OCI-LY7 (cell line): ENCODE data around the gene TMEM94. TPM values are rescaled to one million over a fixed set of nuclear protein-coding genes. Genes with fewer than 3 reads are reported as not detected.

Source experiments
- BruUV-seq: library from RNA; stranded (reverse); fragments of 400-500 nt; replicated peaks from 2 replicates; lab custom pipeline; 2021; lab: Mats Ljungman, UMichigan
- CTCF ChIA-PET: fragments of 300-600 bp; sonication (Branson Sonifier 250); formaldehyde crosslinking; loops from one replicate; lab custom pipeline; 2022; ENCODE audit warnings: antibody characterized with exemption; ENCODE audit not compliant: unreplicated experiment; lab: Charles Lee
- POLR2A ChIA-PET: fragments of 300-600 bp; sonication (Branson Sonifier 250); formaldehyde crosslinking; loops from one replicate; lab custom pipeline; 2022; ENCODE audit warnings: antibody characterized with exemption; lab: Charles Lee
- DNase-seq: peaks from one replicate; pipeline ENCODE4 v3.0.0-alpha.2; 2015; ENCODE audit warnings: low spot score
- H2AFZ ChIP-seq: fragments of 200-600 bp; sonication (generic), shearing (Covaris generic); 2 replicates; pipeline ENCODE4 v1.6.1; 2014; ENCODE audit warnings: mild to moderate bottlenecking, antibody characterized with exemption, low read length, moderate library complexity
- H3K27ac ChIP-seq: fragments of 200-600 bp; sonication (generic); 2 replicates; pipeline ENCODE4 v1.5.1; 2014; ENCODE audit warnings: mixed run types, low read depth, mild to moderate bottlenecking, moderate library complexity, low read length, inconsistent platforms; ENCODE audit not compliant: poor library complexity, severe bottlenecking
- H3K36me3 ChIP-seq: fragments of 200-600 bp; sonication (generic); 2 replicates; pipeline ENCODE4 v1.6.1; 2014; ENCODE audit warnings: mild to moderate bottlenecking, antibody characterized with exemption, low read length, moderate library complexity, mixed read lengths; ENCODE audit not compliant: insufficient read depth
- H3K4me1 ChIP-seq: fragments of 200-600 bp; sonication (generic); 2 replicates; pipeline ENCODE4 v1.5.1; 2014; ENCODE audit warnings: mild to moderate bottlenecking, low read length; ENCODE audit not compliant: insufficient read depth, poor library complexity, severe bottlenecking
- H3K4me2 ChIP-seq: fragments of 200-600 bp; sonication (generic); 2 replicates; pipeline ENCODE4 v1.6.1; 2014; ENCODE audit warnings: mild to moderate bottlenecking, low read length
- H3K4me3 ChIP-seq: fragments of 200-600 bp; sonication (generic); 2 replicates; pipeline ENCODE4 v1.5.1; 2014; ENCODE audit warnings: mild to moderate bottlenecking, low read depth, low read length; ENCODE audit not compliant: poor library complexity, severe bottlenecking
- H3K79me2 ChIP-seq: fragments of 200-600 bp; sonication (generic); 2 replicates; pipeline ENCODE4 v1.6.1; 2016; ENCODE audit warnings: low read depth, mild to moderate bottlenecking, low read length, moderate library complexity, mixed read lengths; ENCODE audit not compliant: insufficient read depth
- H3K9me2 ChIP-seq: fragments of 200-600 bp; sonication (generic); 2 replicates; pipeline ENCODE4 v1.6.1; 2016; ENCODE audit warnings: mild to moderate bottlenecking, low read length, mixed read lengths; ENCODE audit not compliant: insufficient read depth
- H3K9me3 ChIP-seq: fragments of 200-600 bp; sonication (generic); 2 replicates; pipeline ENCODE4 v1.6.1; 2014; ENCODE audit warnings: mild to moderate bottlenecking, mixed run types, low read length, mixed read lengths
- H4K20me1 ChIP-seq: fragments of 200-600 bp; sonication (generic); 2 replicates; pipeline ENCODE4 v1.6.1; 2014; ENCODE audit warnings: mild to moderate bottlenecking, antibody characterized with exemption, low read length, moderate library complexity, mixed read lengths; ENCODE audit not compliant: insufficient read depth
- EZH2phosphoT487 ChIP-seq: fragments of 200-600 bp; sonication (generic); IDR thresholded peaks from 2 replicates; pipeline ENCODE4 v1.6.1; 2018; ENCODE audit warnings: low read depth, borderline replicate concordance, mild to moderate bottlenecking, mixed run types, antibody characterized with exemption, low read length, moderate library complexity, mixed read lengths
- intact Hi-C: fragments of 100-400 bp; cut with micrococcal nuclease; formaldehyde crosslinking; loops from one replicate; pipeline ENCODE4 v1.10.0; 2022; ENCODE audit not compliant: unreplicated experiment
- total RNA-seq, 2 experiments: library from RNA; depleted of rRNA in 1 of 2; stranded (reverse); fragments of >200 nt in 1 of 2; shearing (Covaris generic) in 1 of 2; gene quantifications; 2 replicates each; pipeline ENCODE4 v1.2.3, GENCODE V29; 2014 to 2022
- TF ChIP-seq, protein P1 (sequence below): fragments of 200-600 bp; sonication (generic); conservative IDR thresholded peaks from 2 replicates; pipeline ENCODE4 v1.5.1; 2014; ENCODE audit warnings: mild to moderate bottlenecking, antibody characterized with exemption, low read length, moderate library complexity, mixed read lengths

TMEM94 gene
- total RNA-seq, 2 experiments from 2014 or later, result 60.6 to 121 TPM

DNA sequence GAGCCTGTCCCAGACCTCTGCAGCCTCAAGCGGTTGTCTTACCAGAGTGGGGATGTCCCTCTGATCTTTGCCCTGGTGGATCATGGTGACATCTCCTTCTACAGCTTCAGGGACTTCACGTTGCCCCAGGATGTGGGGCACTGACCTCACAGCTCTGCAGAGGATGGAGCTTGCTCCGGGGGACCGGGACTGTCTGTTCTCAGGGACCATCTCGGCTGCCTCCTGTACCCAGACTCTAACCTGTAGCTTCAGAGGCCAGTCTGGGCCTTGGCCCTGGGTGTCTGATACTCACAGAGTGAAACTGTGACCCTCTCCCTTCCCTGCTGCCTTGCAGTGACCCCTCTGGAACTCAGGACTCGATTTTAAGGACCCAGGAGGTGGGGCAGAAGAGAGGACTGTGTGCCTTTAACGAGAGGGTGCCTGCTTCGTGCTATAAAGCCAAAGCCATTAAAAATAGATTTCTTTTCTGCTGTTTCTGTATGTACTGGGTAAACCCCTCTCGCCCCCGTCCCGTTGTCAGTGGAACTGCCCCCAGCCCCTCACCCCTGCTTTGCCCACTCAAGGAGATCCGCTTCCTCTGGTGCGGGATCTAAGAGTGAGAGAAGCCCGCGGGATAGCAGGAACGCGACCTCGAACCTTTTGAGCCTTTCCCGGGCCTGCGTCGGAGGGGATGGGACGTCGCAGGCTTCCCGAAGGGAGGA lies 68.0 kb downstream of the TMEM94 start:
- CTCF ChIA-PET, result interaction anchor here (0.6 kb wide), 1 partner anchor 775 kb away, joined by 3 read pairs; no protein-coding TSS in a partner anchor
- intact Hi-C loops, result loop anchor here (2.0 kb wide), 4 partner anchors 46 to 254 kb away; partner anchors contain the start of gene MIF4GD
- H4K20me1 ChIP-seq, result no peaks in the 10 kb centered on the region
- H3K36me3 ChIP-seq, result peaks cover 28% of the 10 kb centered on the region
- peaks cover 19% of the 10 kb centered on the region for H3K4me1 ChIP-seq
- no peaks in the 10 kb centered on the region for H3K9me3 ChIP-seq
- no peak for TF ChIP-seq EZH2phosphoT487
- TF ChIP-seq, protein P1, sequence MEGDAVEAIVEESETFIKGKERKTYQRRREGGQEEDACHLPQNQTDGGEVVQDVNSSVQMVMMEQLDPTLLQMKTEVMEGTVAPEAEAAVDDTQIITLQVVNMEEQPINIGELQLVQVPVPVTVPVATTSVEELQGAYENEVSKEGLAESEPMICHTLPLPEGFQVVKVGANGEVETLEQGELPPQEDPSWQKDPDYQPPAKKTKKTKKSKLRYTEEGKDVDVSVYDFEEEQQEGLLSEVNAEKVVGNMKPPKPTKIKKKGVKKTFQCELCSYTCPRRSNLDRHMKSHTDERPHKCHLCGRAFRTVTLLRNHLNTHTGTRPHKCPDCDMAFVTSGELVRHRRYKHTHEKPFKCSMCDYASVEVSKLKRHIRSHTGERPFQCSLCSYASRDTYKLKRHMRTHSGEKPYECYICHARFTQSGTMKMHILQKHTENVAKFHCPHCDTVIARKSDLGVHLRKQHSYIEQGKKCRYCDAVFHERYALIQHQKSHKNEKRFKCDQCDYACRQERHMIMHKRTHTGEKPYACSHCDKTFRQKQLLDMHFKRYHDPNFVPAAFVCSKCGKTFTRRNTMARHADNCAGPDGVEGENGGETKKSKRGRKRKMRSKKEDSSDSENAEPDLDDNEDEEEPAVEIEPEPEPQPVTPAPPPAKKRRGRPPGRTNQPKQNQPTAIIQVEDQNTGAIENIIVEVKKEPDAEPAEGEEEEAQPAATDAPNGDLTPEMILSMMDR, result no peak
- BruUV-seq, result TSS peak; percentile 60
- no peak overlapping the region for H3K27ac ChIP-seq
- DNase-seq, result no peak
- peak overlapping the region; percentile 96 for H3K4me2 ChIP-seq
- no peaks in the 10 kb centered on the region for H3K79me2 ChIP-seq
- H2AFZ ChIP-seq, result peak overlapping the region; percentile 86
- no peaks in the 10 kb centered on the region for H3K9me2 ChIP-seq
- POLR2A ChIA-PET, result no interaction called here
- peak overlapping the region; percentile 72 for H3K4me3 ChIP-seq

DNA sequence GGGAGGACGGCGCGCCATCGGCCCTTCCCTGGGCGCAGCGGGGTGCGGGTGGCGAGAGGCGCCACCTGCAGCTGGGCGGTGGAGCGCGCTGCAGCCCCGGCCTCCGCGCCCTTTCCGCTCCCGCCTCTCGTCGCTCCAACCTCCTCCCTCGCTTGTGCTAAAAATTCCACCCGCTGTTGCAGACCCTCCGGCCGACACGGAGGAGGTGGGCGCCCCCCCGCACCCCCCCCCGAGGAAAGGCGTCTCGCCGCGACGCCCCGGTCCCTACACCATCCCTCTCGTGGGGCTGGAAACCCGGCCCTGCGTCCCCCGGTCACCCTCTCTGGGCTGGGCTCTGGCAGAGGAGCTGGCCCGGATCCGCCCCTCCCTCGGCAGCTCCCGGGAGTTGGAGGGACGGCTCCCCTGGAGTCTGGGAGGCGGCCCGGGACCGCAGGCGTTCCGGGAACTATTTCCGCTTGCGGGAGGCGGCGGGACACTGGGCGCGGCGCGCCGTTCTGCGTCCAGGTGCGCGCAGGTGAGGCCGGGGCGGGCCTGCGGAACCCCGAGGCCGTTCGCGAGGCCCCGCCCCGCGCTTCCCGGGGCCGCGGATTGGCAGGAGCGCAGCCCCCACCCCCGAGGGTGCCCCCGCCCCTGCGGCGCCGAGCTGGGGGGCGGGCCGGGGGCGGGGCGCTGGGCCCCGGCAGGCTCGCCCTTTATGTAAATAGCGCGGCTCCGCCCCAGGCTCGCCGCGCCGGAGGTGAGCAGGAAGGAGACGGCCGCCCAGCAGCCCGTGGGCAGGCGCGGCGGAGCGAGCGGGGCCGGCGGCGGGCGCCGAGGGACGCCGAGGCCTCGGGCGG lies 68.8 kb downstream of the TMEM94 start, which contains the start of gene LLGL2:
Gene LLGL2, plus strand, starts transcription at position 728 of the 836 bp plus-strand sequence. CDS start 17,730 bp downstream, outside the sequence.
- peak within 1 kb of the TSS; percentile 96 for H3K4me2 ChIP-seq
- peak; percentile 94 for DNase-seq
- intact Hi-C loops, result loop anchor here (2.0 kb wide), 4 partner anchors 46 to 254 kb away; partner anchors contain the start of gene MIF4GD
- POLR2A ChIA-PET, result interaction anchor here (0.6 to 0.7 kb wide), 3 partner anchors 17 to 910 kb away, joined by 3 read pairs; no protein-coding TSS in a partner anchor
- H3K27ac ChIP-seq, result peak within 1 kb of the TSS; percentile 12
- no TSS peak for BruUV-seq
- no peaks in the 10 kb centered on the region for H4K20me1 ChIP-seq
- peaks cover 19% of the 10 kb centered on the region for H3K4me1 ChIP-seq
- peak within 1 kb of the TSS; percentile 86 for H2AFZ ChIP-seq
- peaks cover 24% of the 10 kb centered on the region for H3K36me3 ChIP-seq
- CTCF ChIA-PET, result interaction anchor here (0.6 to 1.0 kb wide), 4 partner anchors 9 to 648 kb away, joined by 3 to 5 read pairs (median 4); partner anchors contain the start of genes MIF4GD and TSEN54
- no peak for TF ChIP-seq EZH2phosphoT487
- TF ChIP-seq, protein P1, result peak; percentile 75
- no peaks in the 10 kb centered on the region for H3K9me2 ChIP-seq
- no peaks in the 10 kb centered on the region for H3K79me2 ChIP-seq
- peak within 1 kb of the TSS; percentile 72 for H3K4me3 ChIP-seq
- H3K9me3 ChIP-seq, result no peaks in the 10 kb centered on the region
